ENCODE data around the gene OOSP3. TPM values are rescaled to one million over a fixed set of nuclear protein-coding genes. Genes with fewer than 3 reads are reported as not detected.
"Not testable (repeated sequence)": the region's sequence is repeated elsewhere in the genome, so short reads cannot be mapped to it uniquely, and the experiment has no call there.

Gene OOSP3
- total RNA-seq, 1 experiment from 2014 or later: not detected

GRCh38 chr11:59846556-59846955 is 32.0 kb upstream of the OOSP3 start:
- CTCF ChIA-PET: interaction anchor here (0.9 kb wide), 1 partner anchor 72 kb away, joined by 4 read pairs; no protein-coding TSS in a partner anchor
- TF ChIP-seq NFATC4 (CRISPR knock-in tag; IDR thresholded peaks at IDR 0.05) (no peak), ERG (CRISPR knock-in tag; IDR thresholded peaks at IDR 0.05) (no peak), NR2C2 (CRISPR knock-in tag; IDR thresholded peaks at IDR 0.05) (no peak), KAT7 (CRISPR knock-in tag; IDR thresholded peaks at IDR 0.05; ENCODE audit: borderline replicate concordance) (no peak), CBFB (CRISPR knock-in tag; IDR thresholded peaks at IDR 0.05; ENCODE audit: low read depth) (no peak)
- Mint-ChIP-seq H3K27ac (no peak overlapping the region), H3K36me3 (no peaks in the 10 kb centered on the region), H3K4me1 (peaks cover 6% of the 10 kb centered on the region), H3K27me3 (ENCODE audit: low read depth) (no peaks in the 10 kb centered on the region), H3K4me3 (no peak overlapping the region), H3K9me3 (peaks cover 6% of the 10 kb centered on the region)
- POLR2A ChIA-PET: no interaction called here
- no peak for DNase-seq (ENCODE audit: low spot score)
- ATAC-seq: no peak

- Mint-ChIP-seq H3K36me3 (no peaks in the 10 kb centered on the region), H3K9me3 (peaks cover 7% of the 10 kb centered on the region), H3K4me1 (peaks cover 6% of the 10 kb centered on the region), H3K4me3 (no peak overlapping the region), H3K27ac (no peak overlapping the region), H3K27me3 (ENCODE audit: low read depth) (no peaks in the 10 kb centered on the region)
- TF ChIP-seq ZNF232 (CRISPR knock-in tag; IDR thresholded peaks at IDR 0.05) (no peak), ZSCAN18 (CRISPR knock-in tag; IDR thresholded peaks at IDR 0.05) (no peak), NR2C2 (CRISPR knock-in tag; IDR thresholded peaks at IDR 0.05) (no peak), SP1 (CRISPR knock-in tag; conservative IDR thresholded peaks at IDR 0.05) (no peak), E2F5 (CRISPR knock-in tag; IDR thresholded peaks at IDR 0.05) (no peak), NFATC4 (CRISPR knock-in tag; IDR thresholded peaks at IDR 0.05) (no peak), ZBTB43 (CRISPR knock-in tag; IDR thresholded peaks at IDR 0.05) (no peak)
- TF ChIP-seq, protein P1, sequence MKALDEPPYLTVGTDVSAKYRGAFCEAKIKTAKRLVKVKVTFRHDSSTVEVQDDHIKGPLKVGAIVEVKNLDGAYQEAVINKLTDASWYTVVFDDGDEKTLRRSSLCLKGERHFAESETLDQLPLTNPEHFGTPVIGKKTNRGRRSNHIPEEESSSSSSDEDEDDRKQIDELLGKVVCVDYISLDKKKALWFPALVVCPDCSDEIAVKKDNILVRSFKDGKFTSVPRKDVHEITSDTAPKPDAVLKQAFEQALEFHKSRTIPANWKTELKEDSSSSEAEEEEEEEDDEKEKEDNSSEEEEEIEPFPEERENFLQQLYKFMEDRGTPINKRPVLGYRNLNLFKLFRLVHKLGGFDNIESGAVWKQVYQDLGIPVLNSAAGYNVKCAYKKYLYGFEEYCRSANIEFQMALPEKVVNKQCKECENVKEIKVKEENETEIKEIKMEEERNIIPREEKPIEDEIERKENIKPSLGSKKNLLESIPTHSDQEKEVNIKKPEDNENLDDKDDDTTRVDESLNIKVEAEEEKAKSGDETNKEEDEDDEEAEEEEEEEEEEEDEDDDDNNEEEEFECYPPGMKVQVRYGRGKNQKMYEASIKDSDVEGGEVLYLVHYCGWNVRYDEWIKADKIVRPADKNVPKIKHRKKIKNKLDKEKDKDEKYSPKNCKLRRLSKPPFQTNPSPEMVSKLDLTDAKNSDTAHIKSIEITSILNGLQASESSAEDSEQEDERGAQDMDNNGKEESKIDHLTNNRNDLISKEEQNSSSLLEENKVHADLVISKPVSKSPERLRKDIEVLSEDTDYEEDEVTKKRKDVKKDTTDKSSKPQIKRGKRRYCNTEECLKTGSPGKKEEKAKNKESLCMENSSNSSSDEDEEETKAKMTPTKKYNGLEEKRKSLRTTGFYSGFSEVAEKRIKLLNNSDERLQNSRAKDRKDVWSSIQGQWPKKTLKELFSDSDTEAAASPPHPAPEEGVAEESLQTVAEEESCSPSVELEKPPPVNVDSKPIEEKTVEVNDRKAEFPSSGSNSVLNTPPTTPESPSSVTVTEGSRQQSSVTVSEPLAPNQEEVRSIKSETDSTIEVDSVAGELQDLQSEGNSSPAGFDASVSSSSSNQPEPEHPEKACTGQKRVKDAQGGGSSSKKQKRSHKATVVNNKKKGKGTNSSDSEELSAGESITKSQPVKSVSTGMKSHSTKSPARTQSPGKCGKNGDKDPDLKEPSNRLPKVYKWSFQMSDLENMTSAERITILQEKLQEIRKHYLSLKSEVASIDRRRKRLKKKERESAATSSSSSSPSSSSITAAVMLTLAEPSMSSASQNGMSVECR (CRISPR knock-in tag; IDR thresholded peaks at IDR 0.05; ENCODE audit: borderline replicate concordance): no peak
- CTCF ChIA-PET: interaction anchor here (0.5 kb wide), 1 partner anchor 32 kb away, joined by 3 read pairs; no protein-coding TSS in a partner anchor
- ATAC-seq (no peak), DNase-seq (ENCODE audit: low spot score) (no peak)
- POLR2A ChIA-PET: no interaction called here
These were observed 31.0 kb upstream of the OOSP3 start for GRCh38 chr11:59847626-59848025.

DNA sequence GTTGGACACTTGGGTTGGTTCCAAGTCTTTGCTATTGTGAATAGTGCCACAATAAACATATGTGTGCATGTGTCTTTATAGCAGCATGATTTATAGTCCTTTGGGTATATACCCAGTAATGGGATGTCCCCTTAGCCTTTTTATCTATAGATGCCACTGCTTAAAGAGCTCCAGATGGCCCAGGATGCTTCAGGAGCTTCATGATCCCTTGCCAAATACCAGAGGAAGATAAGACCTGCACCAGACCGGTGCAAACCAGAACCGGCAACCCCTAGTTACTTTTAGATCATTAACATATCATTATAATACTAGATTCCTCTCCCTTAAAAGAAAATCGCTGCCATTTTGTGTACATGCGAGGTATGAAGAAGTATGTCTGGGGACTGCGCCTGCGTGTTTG is 30.1 kb upstream of the OOSP3 start:
- CTCF ChIA-PET: interaction anchor here (0.5 to 0.6 kb wide), 2 partner anchors 33 to 1507 kb away, joined by 3 read pairs; no protein-coding TSS in a partner anchor
- not testable (repeated sequence) for H3K36me3 Mint-ChIP-seq, H3K4me3 Mint-ChIP-seq

More for the DNA sequence above, 30.1 kb upstream of the OOSP3 start:
- H3K27ac Mint-ChIP-seq; H3K9me3 Mint-ChIP-seq; DNase-seq (ENCODE audit: low spot score); POLR2A ChIA-PET; ATAC-seq; H3K4me1 Mint-ChIP-seq; H3K27me3 Mint-ChIP-seq (ENCODE audit: low read depth): not testable (repeated sequence)
